ENCODE data around the gene PSAP.

Gene PSAP

DNA sequence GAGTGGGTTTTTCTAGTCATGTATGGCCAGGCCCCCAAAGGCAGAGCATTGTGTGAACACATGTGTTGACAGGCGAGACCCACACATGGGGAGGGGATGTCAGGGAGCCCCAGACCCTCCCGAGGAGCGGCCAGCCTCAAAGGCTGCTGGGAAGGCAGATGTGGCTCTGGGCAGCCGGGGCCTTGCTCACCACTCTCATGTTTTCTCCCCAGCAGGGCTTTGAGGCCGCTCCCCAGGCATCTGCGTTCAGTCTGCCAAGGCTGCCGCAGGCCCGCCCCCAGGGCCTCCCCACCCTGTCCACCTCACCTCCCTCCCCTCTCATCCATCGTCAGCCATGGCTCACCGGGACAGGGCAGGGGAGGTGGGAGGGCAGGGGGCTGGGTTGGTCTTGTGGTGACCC lies 61.2 kb downstream of the PSAP start:
- FAIRE-seq (no peak), DNase-seq (ENCODE audit: insufficient read length, low spot score) (no peak)

DNA sequence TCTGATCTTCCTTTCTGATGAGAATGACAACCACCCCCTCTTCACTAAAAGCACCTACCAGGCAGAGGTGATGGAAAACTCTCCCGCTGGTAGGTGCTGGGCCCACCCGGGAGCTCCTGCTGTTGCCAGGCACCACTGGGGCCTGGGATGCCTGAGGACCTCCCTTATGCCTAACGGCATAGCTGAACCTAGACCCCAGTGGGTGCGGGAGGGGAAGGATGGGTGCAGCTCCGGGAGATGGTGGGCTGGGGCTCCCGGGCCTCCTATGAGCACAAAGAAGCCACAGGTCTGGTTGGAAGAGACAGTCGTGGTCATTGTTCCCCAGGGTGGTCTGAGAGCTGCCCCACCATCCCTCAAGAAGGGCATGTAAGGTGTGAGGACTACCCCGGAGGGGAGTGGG lies 62.1 kb downstream of the PSAP start:
- DNase-seq (ENCODE audit: insufficient read length, low spot score) (no peak), FAIRE-seq (no peak)

DNA sequence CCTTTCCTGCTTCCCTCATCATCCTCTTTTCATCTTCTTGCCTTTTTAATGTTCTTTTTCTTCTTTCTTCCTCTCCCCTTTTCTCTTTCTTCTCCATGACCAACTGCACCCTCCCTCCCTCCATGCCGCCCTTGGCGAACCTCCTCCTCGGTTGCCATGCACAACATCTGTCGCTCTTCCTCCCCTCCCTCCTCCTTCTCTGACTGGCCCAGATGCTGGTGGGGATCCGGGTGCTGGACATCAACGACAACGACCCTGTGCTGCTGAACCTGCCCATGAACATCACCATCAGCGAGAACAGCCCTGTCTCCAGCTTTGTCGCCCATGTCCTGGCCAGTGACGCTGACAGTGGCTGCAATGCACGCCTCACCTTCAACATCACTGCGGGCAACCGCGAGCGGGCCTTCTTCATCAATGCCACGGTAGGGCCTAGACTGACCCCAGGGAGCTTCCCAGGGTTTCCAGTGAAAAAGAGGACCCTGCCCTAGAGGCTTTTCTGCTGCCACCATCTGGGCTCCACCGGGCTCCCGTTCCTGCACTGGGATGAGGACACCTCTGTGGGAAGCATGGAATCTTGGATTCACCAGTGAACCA lies 66.3 kb downstream of the PSAP start:
- DNase-seq (ENCODE audit: insufficient read length, low spot score) (no peak), FAIRE-seq (no peak)

DNA sequence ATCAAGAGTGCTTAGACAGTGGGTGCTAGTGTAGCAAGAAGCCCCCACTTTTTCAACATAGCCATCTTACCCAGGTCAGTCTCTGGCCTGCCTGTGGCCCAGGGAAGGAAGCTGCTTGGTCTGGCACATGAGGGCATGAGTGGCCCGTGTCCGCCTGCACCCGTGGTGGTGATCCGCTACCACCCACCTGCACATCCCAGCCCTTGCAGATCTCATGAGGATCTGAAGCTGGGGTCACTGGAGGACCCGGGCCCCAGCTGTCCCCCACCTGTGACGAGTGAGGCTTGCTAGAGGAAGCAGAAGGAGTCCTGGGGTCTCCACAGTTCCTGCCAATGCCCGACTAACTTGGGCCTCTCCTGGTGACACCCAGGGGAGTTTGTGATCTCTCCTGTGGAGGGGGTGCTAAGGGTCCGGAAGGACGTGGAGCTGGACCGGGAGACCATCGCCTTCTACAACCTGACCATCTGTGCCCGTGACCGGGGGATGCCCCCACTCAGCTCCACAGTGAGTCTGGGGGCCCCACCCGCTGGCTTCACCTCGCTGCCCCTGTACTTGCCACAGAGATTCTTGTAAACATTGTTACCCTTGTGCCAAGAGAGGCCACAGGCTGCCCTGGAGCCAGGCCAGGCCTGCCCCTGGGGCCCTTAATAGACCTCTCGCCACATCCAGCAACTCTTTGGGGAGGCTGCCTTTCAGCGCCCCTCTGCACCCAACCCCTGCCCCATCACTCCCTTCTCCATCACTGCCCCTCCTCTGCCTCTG lies 67.0 kb downstream of the PSAP start:
- no peak for DNase-seq (ENCODE audit: insufficient read length, low spot score)
- no peak for FAIRE-seq

DNA sequence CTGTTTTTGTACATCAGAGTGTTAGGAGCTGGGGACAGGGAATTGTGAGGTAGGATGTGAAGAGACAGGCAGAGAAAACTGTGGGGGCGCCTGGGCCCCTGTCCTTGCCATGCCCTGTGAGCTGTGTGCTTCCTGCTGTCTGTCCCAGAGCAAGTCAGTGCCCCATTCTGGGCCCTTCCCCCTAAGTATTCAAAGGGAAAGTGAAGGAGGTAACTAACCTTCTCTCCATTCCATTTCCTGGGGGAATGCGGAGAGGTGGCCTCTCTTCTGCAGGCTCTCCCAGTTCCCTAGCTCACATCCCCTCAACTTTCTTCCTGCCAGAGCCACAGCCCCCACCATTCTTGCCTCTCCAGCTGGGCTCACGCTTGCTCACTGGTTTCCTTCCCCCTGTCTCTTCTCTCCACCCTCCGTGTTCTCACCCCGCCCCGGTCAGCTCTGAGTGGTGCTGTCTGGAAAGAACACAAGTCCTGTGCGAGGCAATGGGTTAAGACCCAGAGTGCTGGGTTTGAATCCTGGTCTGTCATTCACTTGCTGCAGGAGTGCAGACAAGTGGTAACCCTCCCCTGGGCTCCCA lies 68.0 kb downstream of the PSAP start:
- DNase-seq (ENCODE audit: insufficient read length, low spot score) (no peak), FAIRE-seq (no peak)

DNA sequence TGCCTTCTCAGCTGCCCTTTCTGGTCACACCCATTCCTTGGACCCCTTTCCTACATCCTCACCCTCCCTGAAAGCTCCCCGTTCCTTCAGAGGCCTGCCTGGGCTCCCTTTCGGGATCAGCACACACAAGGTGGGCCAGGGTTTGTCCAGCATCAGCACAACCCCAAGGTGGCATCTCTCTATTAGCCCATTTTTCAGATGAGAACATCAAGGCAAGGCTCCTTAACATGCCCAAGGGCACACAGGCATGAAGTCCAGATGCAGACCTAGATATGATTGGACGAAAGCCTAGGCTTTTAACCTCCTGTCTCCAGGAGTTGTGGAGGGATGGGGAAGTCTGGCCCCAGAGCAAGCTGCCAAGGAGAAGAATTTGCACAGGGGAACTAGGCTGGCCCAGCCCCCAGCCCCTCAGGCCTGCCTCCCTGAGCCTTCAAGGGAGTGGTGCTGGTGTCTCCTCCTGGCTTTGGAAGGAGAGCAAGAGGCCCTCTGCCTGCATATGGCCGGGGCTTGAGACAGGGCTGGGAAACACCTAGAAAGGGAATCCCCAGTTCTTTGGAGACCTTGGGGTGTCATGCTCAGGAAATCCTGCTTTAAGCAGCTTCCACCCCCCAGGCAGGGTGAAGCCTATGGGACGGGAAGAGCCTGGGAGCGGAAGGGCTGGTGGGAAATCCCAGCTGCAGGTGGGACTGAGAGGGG lies 68.7 kb downstream of the PSAP start:
- FAIRE-seq (no peak), DNase-seq (ENCODE audit: insufficient read length, low spot score) (no peak)

DNA sequence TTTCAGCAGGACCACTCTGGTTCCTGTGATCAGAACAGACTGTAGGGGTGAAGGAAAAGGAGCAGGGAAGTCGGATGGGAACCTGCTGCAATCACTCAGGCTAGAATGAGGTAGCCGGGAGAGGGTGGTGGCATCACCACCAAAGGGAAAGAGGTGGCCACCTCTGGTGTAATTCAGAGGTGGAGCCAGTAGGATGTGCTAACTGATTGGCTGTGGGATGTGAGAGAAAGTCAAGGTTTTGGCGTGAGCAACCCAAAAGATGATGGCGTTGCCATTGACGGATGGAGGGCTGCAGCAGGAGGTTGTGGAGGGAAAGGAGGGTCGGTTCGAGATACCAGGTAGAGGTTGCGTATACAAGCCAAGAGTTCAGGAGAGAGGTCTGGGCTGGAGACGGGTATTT lies 70.3 kb downstream of the PSAP start:
- FAIRE-seq (no peak), DNase-seq (ENCODE audit: insufficient read length, low spot score) (no peak)

DNA sequence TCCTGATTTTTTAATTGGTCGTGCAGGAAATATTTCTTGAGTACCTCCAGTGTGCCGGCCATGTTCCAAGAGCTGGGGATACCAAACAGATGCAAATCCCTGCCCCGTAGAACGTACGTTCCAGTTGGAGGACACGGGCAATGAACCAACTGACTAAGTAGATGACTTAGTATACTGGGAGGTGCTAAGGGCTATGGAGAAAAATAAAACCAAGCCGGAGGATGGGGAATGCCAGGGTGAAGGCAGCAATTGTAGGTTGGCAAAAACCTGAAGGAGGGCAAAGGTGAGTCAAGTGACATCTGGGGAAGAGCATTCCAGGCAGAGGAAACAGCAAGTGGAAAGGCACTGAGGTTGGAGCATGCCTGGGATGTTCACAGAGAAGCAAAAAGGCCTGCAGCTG lies 70.9 kb downstream of the PSAP start:
- DNase-seq (ENCODE audit: insufficient read length, low spot score) (no peak), FAIRE-seq (no peak)

DNA sequence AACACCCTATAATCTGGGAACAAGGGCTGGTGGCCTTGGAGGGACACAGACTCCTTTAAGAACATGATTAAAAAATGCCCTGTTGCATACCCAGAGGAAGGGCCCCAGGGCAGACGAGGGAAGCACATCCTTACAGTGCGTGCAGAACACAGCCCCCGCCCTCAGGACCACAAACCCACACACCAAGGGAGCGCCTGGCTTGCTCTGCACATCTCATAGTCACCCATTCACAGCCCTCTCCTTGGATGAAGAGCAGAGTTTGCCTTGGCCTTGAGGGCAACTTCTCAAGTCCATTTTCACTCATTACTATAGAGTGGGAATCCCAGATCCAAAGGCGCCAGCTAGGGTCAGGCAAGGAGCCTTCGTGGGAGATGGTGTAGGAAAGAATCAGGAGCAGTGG lies 71.4 kb downstream of the PSAP start:
- FAIRE-seq: no peak
- no peak for DNase-seq (ENCODE audit: insufficient read length, low spot score)

DNA sequence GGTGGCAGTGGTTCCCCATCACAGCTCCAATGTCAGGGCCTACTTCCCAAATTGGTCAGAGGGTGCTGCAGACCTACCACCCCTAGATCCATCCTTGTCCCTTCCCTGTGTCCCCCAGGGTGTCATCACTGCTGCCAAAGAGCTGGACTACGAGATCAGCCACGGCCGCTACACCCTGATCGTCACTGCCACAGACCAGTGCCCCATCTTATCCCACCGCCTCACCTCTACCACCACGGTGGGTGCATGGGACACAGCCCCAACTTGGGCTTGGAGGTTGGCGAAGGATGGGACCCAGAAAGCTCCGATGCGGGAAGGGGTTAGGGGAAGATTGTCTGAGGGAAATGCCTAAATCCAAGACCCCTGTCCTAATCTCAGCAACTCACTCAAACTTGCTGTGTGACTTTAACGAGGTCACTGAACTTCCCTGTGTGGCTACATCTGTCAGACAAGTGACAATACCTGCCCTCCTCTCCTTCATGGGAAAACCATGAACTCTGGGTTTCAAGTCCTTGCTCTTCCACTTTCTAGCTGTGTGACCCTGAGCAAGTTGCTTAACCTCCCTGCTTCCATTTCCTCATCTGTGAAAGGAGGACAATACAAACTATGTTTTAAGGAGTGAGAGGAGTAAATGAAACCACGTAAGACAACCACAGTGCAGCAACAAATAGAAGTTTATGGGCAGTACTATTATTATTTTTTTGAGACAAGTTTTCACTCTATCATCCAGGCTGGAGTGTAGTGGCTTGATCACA lies 72.8 kb downstream of the PSAP start:
- FAIRE-seq: no peak

DNA sequence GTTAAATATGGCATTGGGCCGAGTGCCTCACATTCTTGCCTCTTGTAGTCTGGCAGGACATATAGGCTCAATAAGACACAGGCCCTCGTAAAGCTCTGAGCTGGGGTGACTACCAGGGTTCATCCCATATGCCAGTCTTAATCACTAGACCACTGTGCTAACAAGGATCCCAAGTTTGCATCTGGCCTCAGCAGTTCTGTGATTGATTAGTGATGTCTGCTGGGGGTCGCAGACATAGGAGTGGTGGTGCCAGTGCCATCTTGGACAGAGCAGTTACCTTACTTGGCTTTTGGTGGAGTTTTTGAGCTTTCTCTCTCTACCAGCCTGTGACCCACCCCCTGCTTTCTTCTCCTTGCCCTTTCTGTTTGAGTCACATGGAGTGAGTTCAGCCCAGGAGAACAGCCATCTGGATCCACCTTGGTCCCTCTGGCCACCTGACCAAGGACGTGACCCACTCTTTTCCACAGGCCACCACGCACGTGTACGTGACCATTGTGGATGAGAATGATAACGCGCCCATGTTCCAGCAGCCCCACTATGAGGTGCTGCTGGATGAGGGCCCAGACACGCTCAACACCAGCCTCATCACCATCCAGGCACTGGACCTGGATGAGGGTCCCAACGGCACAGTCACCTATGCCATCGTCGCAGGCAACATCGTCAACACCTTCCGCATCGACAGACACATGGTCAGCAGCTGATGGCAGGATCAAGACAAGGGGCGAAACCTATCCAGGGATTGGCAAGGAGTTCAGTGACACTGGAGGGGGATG lies 73.7 kb downstream of the PSAP start:
- FAIRE-seq: no peak

More for the DNA sequence above, 72.8 kb downstream of the PSAP start:
- DNase-seq (ENCODE audit: insufficient read length, low spot score): no peak

DNA sequence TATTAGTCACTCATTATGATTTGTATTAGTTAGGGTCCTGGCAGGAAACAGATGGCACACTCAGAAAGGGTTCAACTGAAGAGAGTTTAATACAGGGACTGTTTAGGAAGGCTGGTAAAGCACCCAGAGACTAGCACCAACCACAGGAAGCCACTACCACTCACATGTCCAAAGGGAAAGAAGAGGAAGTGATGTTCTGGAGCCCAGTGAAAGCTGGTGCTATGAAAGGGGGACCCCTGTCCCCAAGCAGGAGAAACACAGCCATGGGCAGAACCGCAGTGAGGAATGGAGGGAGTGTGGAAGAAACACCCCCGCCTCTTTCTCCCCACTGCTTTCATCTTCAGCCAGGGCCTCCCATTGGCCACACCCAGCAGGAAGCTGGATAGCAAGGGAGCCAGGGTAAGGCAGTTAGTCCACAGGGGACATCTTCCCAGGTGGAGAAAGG lies 74.5 kb downstream of the PSAP start:
- FAIRE-seq (no peak), DNase-seq (ENCODE audit: insufficient read length, low spot score) (no peak)

More for the DNA sequence above, 73.7 kb downstream of the PSAP start:
- no peak for DNase-seq (ENCODE audit: insufficient read length, low spot score)

DNA sequence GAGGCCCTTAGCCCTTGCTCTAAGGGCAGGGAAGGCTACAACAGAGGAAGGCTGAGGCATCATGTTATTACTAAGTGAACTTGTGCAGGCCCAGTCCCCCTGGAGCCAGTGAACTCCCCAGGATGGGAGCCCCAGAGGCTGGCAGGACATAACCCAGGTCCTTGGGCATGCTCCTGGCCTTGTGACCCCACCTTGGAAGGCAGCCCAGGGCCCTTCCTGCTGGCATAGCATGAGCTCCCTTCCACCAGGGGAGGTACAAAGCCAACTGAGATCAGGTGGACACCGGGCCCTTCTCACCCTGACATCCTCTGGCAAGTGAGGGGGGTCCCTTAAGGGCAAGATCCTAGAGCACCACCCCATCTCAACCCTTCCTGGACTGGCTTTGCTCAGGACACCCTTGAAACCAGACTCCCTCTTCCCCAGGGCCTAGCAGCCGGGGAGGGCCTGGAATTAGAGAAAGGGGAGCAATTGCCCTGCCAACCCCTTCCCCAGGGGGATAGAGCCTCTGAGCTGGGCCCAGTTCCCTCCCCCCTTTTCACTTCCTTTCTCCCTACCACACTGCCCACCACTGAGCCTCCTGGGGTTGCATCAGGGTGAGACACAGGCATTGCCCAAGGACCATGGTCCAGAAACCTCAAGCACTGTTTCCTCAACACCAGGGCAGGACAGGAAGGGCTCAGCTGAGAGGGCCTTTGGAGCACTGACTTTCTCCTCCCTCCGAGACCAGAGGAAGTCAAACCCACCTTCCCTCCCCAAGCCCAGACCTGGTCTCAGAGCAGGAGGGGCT lies 75.9 kb downstream of the PSAP start:
- no peak for DNase-seq (ENCODE audit: insufficient read length, low spot score)
- FAIRE-seq: no peak

DNA sequence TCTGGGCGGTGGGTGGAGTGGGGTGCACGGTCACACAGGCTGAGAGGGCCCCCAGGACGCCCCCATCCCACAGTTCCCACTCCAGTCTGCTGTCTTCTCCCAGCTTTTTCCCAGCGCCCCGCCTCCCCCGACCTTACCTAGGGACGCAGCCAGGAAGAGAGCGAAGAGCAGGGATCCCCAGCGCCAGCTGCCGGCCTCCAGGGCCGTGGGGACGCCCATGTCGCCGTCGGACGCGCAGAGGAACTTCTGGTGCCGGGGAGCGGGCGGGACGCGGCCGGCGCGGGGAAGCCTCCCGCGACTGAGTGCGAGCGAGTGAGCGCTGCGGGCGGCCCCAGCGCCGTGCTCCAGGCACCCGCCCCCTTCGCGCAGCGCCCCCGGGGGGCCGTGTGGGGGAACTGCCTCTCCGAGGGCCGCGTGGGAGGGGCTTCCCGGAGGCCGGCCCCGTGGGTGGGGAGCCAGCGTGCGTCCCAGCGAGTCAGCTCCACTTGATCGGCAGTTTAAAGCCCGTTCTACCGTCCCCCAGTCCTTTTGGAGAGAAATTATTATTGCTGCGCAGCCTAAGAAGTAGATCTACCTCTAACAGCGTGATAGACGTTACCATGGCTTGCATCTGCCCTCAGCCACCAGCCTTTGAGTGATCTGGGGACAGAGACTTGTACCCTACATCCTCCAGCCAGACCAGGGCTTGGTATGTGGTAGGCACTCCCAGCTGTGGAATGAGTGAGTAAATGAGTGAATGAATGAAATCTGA lies 77.7 kb downstream of the PSAP start, which contains the start of gene VSIR:
VSIR (minus strand) TSS at position 300 of the 751 bp plus-strand sequence; CDS start at position 219, 81 bp downstream.
- no peak for FAIRE-seq

DNA sequence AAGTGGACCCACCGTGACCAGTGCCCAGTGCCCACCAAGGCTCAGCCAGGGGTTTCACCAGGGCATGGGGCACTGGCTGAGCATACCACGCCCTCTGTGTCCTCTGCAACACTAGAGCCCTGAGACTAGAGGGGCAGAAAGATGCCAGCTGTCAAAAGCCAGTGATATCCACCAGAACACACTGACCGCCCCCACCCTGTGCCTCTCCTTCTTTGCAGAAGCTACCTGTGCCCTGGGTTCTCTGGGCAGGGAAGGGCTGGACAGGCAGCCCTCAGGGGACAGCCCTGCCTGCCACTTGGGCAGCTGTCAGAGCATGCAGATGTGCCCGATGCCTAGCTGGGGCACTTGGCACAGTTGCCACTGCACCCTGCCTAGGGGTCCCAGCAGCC lies 78.2 kb downstream of the PSAP start:
- FAIRE-seq: no peak
- no peak for DNase-seq (ENCODE audit: insufficient read length, low spot score)

More for the DNA sequence above, 77.7 kb downstream of the PSAP start, which contains the start of gene VSIR:
- DNase-seq (ENCODE audit: insufficient read length, low spot score): peak; percentile 83

DNA sequence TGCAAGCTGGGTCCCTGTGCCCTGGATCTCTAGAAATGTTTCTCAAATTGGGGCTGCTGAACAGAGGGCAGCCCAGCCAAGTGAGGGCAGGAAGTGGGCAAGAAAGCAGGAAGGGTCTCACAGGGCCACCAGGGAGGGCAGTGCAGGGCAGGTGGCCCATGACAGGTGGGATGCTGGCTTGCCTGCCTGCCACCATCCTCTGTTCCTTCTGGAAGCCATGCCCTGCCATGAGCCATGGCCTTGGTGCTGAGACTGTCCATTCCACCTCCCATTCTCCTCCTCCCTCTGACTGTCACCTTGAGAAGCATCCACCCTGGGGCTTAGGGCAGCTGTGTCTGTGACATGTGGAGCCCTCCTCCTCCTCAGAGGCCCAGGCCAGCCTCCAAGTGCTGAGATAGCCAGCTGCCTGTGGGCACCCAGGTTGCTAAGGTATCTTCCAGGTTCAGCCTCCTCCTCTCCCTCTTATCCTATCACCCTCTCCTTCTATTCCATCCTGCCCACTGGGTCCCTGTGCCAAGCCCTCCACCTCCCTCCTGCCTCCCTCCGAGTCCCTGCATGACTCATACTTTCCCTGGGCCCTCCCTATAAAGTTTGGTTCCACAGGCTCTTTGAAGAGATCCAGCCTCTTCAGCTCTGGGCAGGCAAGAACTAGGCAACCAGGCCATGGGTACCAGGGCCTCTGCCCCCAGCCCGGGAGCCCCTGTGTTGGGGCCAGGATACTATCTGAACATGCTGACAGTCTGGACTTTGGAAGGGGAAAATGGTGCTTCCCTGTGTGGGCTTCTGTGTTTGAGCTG lies 79.0 kb downstream of the PSAP start:
- FAIRE-seq (no peak), DNase-seq (ENCODE audit: insufficient read length, low spot score) (peak; percentile 70)

DNA sequence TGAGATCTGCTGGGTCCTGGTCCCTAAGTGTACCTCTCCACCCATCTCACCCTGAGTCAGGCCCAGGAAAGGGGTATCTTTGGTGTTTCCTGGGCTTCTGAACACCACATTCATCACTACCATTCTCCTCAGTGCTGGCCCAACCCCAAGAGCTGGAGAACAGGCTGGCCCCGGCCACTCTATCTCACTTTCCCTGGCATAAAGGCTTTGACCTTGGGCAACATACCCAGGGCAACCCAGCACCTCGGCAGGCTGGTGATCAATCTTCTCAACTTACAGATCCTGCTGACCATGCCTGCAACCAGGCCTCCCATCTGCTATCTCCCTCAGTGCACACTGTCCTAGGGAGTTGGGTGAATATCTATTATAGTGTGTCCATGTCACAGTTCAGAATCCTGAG lies 79.8 kb downstream of the PSAP start:
- DNase-seq (ENCODE audit: insufficient read length, low spot score): no peak
- FAIRE-seq: no peak

DNA sequence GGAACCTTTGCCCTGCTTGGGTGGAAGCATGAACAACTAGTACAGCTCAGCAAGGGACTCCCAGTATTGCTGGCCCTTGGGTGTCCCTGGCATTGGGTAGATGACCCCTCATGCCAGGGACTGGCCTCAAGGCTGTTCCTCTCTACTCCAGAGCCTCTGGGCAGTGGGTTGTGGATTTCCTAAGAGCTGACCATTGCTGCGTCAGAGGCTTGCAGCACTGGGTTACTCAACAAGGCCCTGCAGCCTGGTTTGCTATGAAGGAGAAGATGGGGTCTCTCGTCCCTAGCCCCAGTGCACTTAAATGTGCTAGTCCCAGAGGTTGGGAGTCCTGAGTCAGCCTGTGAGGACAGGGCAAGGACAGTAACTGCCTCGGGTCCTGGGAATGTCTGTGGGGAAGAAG lies 80.3 kb downstream of the PSAP start:
- DNase-seq (ENCODE audit: insufficient read length, low spot score): no peak
- FAIRE-seq: no peak

Measured in HTR-8/SVneo (cell line).